Liver (tissue), 9 donors: ENCODE data around the gene SLC30A3. TPM values are rescaled to one million over a fixed set of nuclear protein-coding genes. Genes with fewer than 3 reads are reported as not detected.

Experiments
- DNase-seq: peaks from one replicate; pipeline ENCODE4 v3.0.0-alpha.2; 2017; ENCODE audit warnings: low spot score
- H3K27ac ChIP-seq, 2 donors: one replicate each; pipeline ENCODE4 v1.7.0; 2013; ENCODE audit warnings: inconsistent platforms in 2 of 2, low read length in 2 of 2, control low read depth in 1 of 2, low read depth in 1 of 2, mild to moderate bottlenecking in 1 of 2
- H3K27me3 ChIP-seq, 4 donors: one replicate each; pipeline versions ENCODE4 v1.6.1 to v1.7.0; 2013; ENCODE audit warnings: low read length in 3 of 4, inconsistent platforms in 1 of 4, mild to moderate bottlenecking in 1 of 4, moderate library complexity in 1 of 4; ENCODE audit not compliant: control insufficient read depth in 4 of 4, insufficient read depth in 4 of 4
- H3K36me3 ChIP-seq, 4 donors: one replicate each; pipeline versions ENCODE4 v1.6.1 to v1.7.0; 2013; ENCODE audit warnings: low read length in 3 of 4, mild to moderate bottlenecking in 3 of 4, low read depth in 1 of 4, moderate library complexity in 1 of 4; ENCODE audit not compliant: control insufficient read depth in 4 of 4, insufficient read depth in 3 of 4
- H3K4me1 ChIP-seq, 4 donors: one replicate each; pipeline versions ENCODE4 v1.6.1 to v1.7.0; 2013; ENCODE audit warnings: low read length in 3 of 4, mild to moderate bottlenecking in 3 of 4, moderate library complexity in 1 of 4; ENCODE audit not compliant: control insufficient read depth in 4 of 4, insufficient read depth in 4 of 4
- H3K4me3 ChIP-seq, 3 donors: one replicate each; pipeline versions ENCODE4 v1.6.1 to v1.7.0; 2013; ENCODE audit warnings: low read length in 3 of 3, control low read depth in 1 of 3, low read depth in 1 of 3, mild to moderate bottlenecking in 1 of 3
- H3K9ac ChIP-seq, 2 donors: one replicate each; pipeline ENCODE4 v1.7.0; 2013; ENCODE audit warnings: low read length in 2 of 2, mild to moderate bottlenecking in 2 of 2, moderate library complexity in 2 of 2, control low read depth in 1 of 2, low read depth in 1 of 2
- H3K9me3 ChIP-seq, 4 donors: one replicate each; pipeline versions ENCODE4 v1.6.1 to v1.7.0; 2013; ENCODE audit warnings: low read length in 3 of 4; ENCODE audit not compliant: control insufficient read depth in 4 of 4
- ATF3 ChIP-seq: IDR thresholded peaks from 2 replicates; pipeline ENCODE4 v1.6.1; 2016; ENCODE audit warnings: antibody characterized with exemption
- CTCF ChIP-seq: fragments of 150-350 bp; IDR thresholded peaks from 2 replicates; pipeline ENCODE4 v1.5.1; 2017; ENCODE audit warnings: improper control_type of control experiment, low read depth, low read length; ENCODE audit not compliant: missing input control
- EGR1 ChIP-seq, 2 donors: IDR thresholded peaks; 2 replicates each; pipeline ENCODE4 v1.6.1; 2016 to 2018; ENCODE audit warnings: antibody characterized with exemption in 2 of 2, low read depth in 2 of 2
- FOXA1 ChIP-seq: IDR thresholded peaks from 2 replicates; pipeline ENCODE4 v1.6.1; 2016; ENCODE audit warnings: antibody characterized with exemption
- FOXA2 ChIP-seq: IDR thresholded peaks from 2 replicates; pipeline ENCODE4 v1.6.1; 2016; ENCODE audit warnings: antibody characterized with exemption
- GABPA ChIP-seq, 2 donors: IDR thresholded peaks in 1 of 2; conservative IDR thresholded peaks in 1 of 2; 2 replicates each; pipeline ENCODE4 v1.6.1; 2016; ENCODE audit warnings: antibody characterized with exemption in 2 of 2, mild to moderate bottlenecking in 1 of 2, moderate library complexity in 1 of 2
- HNF4A ChIP-seq, 2 donors: conservative IDR thresholded peaks; 2 replicates each; pipeline ENCODE4 v1.6.1; 2016; ENCODE audit warnings: antibody characterized with exemption in 2 of 2, mild to moderate bottlenecking in 2 of 2
- HNF4G ChIP-seq: IDR thresholded peaks from 2 replicates; pipeline ENCODE4 v1.6.1; 2016; ENCODE audit warnings: antibody characterized with exemption
- JUND ChIP-seq, 2 donors: IDR thresholded peaks; 2 replicates each; pipeline ENCODE4 v1.6.1; 2016; ENCODE audit warnings: antibody characterized with exemption in 2 of 2
- MAX ChIP-seq: IDR thresholded peaks from 2 replicates; pipeline ENCODE4 v1.6.1; 2016; ENCODE audit warnings: antibody characterized with exemption
- NR2F2 ChIP-seq: IDR thresholded peaks from 2 replicates; pipeline ENCODE4 v1.6.1; 2016; ENCODE audit warnings: antibody characterized with exemption
- RAD21 ChIP-seq, 2 donors: IDR thresholded peaks; 2 replicates each; pipeline ENCODE4 v1.6.1; 2016; ENCODE audit warnings: antibody characterized with exemption in 2 of 2, mild to moderate bottlenecking in 2 of 2
- REST ChIP-seq: IDR thresholded peaks from 2 replicates; pipeline ENCODE4 v1.6.1; 2016; ENCODE audit warnings: antibody characterized with exemption, mild to moderate bottlenecking
- RXRA ChIP-seq, 2 donors: IDR thresholded peaks; 2 replicates each; pipeline ENCODE4 v1.6.1; 2017 to 2018; ENCODE audit warnings: antibody characterized with exemption in 2 of 2, mild to moderate bottlenecking in 1 of 2
- SP1 ChIP-seq: IDR thresholded peaks from 2 replicates; pipeline ENCODE4 v1.6.1; 2018; ENCODE audit warnings: antibody characterized with exemption, mild to moderate bottlenecking
- TAF1 ChIP-seq: conservative IDR thresholded peaks from 2 replicates; pipeline ENCODE4 v1.6.1; 2016; ENCODE audit warnings: antibody characterized with exemption, mild to moderate bottlenecking
- YY1 ChIP-seq: IDR thresholded peaks from 2 replicates; pipeline ENCODE4 v1.6.1; 2016; ENCODE audit warnings: antibody characterized with exemption, mild to moderate bottlenecking
- ZBTB33 ChIP-seq: IDR thresholded peaks from 2 replicates; pipeline ENCODE4 v1.6.1; 2016; ENCODE audit warnings: antibody characterized with exemption
- WGBS: extraction: QIAGEN DNeasy Blood & Tissue Kit; methylation state at CpG from one replicate; pipeline ENCODE4 v1.1.7; 2013; 5-methylcytosine and 5-hydroxymethylcytosine counted together
- polyA plus RNA-seq, 2 donors: library from polyadenylated mRNA; stranded (reverse) in 1 of 2; unstranded in 1 of 2; fragments of 200-250 nt in 1 of 2; fragments of >200 nt in 1 of 2; fragmentation: Nextera tagmentation in 1 of 2; extraction: Ambion mirVana in 1 of 2; gene quantifications; one replicate each; pipeline versions ENCODE4 v1.2.1 to v1.2.3, GENCODE V29; 2013 to 2015
- total RNA-seq, 2 donors: library from RNA; depleted of rRNA; stranded (reverse); fragments of >200 nt; gene quantifications; one replicate each; pipeline ENCODE4 v1.2.3, GENCODE V29; 2014
- donor health status: healthy.
- donor health status: healthy.
- donor health status: healthy.
- donor health status: healthy.
- donor health status: healthy.

The SLC30A3 gene
- total and polyA plus RNA-seq, 4 donors = 0.20 TPM; not detected in 3

- Histone ChIP-seq H3K27ac (no peak overlapping the region), H3K36me3 (no peaks in the 10 kb centered on the region), H3K4me3 (no peak overlapping the region), H3K9me3 (no peaks in the 10 kb centered on the region), H3K4me1 (peaks cover 2 to 10% (median 7%) of the 10 kb centered on the region in 4 donors), H3K9ac (no peak overlapping the region), H3K27me3 (no peaks in the 10 kb centered on the region)
- TF ChIP-seq HNF4A (conservative IDR thresholded peaks at IDR 0.05) (no peak), ATF3 (no peak), GABPA (IDR thresholded peaks at IDR 0.05 in 1 of 2, conservative IDR thresholded peaks at IDR 0.05 in 1 of 2) (no peak), HNF4G (no peak), NR2F2 (no peak)
- DNase-seq = no peak
- WGBS = 71% methylated on average over 3 of the region's 3 CpGs
Measured at GRCh38 chr2:27288610-27289009, 25.8 kb upstream of the SLC30A3 start.

- H3K9me3 ChIP-seq = no peaks in the 10 kb centered on the region
- peaks cover 0 to 4% (median 0%) of the 10 kb centered on the region in 4 donors for H3K27me3 ChIP-seq
- no peaks in the 10 kb centered on the region for H3K36me3 ChIP-seq
- no peak for TF ChIP-seq ZBTB33
- TF ChIP-seq YY1 = no peak
- no peak for TF ChIP-seq FOXA2
- TF ChIP-seq SP1 = no peak
- TF ChIP-seq GABPA (IDR thresholded peaks at IDR 0.05 in 1 of 2, conservative IDR thresholded peaks at IDR 0.05 in 1 of 2) = no peak
- no peak for TF ChIP-seq HNF4A (conservative IDR thresholded peaks at IDR 0.05)
- TF ChIP-seq NR2F2 = no peak
- TF ChIP-seq FOXA1 = no peak
- TF ChIP-seq REST = no peak
- TF ChIP-seq JUND (IDR thresholded peaks at IDR 0.05) = no peak
- TF ChIP-seq MAX = no peak
- no peak for TF ChIP-seq CTCF
- TF ChIP-seq RXRA (IDR thresholded peaks at IDR 0.05) = no peak
- TF ChIP-seq HNF4G = no peak
- TF ChIP-seq TAF1 = no peak
- TF ChIP-seq EGR1 (IDR thresholded peaks at IDR 0.05; ENCODE audit: low read depth in 2 of 2) = no peak
- TF ChIP-seq RAD21 (IDR thresholded peaks at IDR 0.05) = no peak
- no peak overlapping the region for H3K27ac ChIP-seq
- no peaks in the 10 kb centered on the region for H3K4me1 ChIP-seq
- 82% methylated on average over 6 of the region's 6 CpGs for WGBS
- no peak overlapping the region for H3K4me3 ChIP-seq
- H3K9ac ChIP-seq = no peak overlapping the region
- DNase-seq = no peak
Measured at GRCh38 chr2:27285481-27285880, 22.6 kb upstream of the SLC30A3 start.
